GM19468 (cell line): ENCODE results near the gene CELF5.
"Not testable (repeated sequence)": the region's sequence is repeated elsewhere in the genome, so short reads cannot be mapped to it uniquely, and the experiment has no call there.

Experiments used
- ATAC-seq: cut with Tn5 transposase; IDR thresholded peaks from one replicate; pipeline ENCODE4 v1.9.1; 2021; ENCODE audit warnings: mild to moderate bottlenecking, moderate library complexity, moderate number of reproducible peaks; ENCODE audit not compliant: unreplicated experiment; ENCODE audit errors: extremely low read depth

CELF5 gene

DNA sequence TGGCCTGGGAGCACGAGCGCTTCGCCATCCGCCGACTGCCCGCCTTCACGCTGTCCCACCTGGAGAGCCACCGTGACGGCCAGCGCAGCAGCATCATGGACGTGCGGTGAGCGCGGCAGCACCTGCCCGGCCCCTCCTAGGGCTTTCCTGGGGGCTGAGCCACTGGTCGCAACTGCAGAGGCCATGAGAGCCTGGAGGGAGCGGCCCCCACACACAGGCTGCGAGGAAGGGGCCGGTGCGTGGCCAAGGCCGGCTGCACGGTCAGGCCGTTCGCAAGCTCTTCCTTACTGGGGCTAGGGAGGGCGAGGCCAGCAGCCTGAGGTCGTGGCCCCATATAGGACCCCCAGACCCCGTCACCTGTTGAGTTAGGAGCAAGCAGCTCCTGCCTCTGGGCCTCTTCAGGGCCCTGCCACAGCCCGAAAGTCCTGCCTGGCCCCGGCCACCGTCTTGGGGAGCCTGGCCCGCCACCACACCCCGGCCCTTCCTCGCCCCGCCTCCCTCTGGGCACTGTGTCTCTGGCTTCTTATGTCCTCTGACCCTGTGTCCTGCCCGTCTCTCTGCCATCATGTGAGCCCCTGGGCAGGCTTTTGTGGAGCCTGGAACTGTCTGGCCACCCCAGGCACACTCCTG lies 19.7 kb upstream of the CELF5 start:
- no peak for ATAC-seq

DNA sequence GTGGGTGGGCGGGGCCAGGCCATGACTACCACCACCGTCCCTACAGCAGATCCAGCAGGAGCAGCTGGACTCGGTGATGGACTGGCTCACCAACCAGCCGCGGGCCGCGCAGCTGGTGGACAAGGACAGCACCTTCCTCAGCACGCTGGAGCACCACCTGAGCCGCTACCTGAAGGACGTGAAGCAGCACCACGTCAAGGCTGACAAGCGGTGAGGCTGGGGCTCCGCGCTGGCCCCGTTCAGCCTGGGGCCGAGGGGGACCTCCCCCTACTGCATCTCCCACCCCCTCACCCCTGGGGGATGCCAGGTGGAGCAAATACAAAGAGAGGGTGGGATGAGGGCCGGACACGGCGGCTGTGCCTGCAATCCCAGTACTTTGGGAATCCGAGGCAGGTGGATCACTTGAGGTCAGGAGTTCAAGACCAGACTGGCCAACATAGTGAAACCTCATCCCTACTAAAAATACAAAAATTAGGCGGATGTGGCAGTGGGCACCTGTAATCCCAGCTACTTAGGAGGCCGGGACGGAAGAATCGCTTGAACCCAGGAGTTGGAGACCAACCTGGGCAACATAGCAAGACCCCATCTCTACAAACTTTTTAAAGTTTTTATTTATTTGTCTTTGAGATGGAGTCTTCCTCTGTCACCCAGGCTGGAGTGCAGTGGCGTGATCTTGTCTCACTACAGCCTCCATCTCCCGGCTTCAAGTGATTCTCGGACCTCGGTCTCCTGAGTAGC lies 18.1 kb upstream of the CELF5 start:
- ATAC-seq: no peak

DNA sequence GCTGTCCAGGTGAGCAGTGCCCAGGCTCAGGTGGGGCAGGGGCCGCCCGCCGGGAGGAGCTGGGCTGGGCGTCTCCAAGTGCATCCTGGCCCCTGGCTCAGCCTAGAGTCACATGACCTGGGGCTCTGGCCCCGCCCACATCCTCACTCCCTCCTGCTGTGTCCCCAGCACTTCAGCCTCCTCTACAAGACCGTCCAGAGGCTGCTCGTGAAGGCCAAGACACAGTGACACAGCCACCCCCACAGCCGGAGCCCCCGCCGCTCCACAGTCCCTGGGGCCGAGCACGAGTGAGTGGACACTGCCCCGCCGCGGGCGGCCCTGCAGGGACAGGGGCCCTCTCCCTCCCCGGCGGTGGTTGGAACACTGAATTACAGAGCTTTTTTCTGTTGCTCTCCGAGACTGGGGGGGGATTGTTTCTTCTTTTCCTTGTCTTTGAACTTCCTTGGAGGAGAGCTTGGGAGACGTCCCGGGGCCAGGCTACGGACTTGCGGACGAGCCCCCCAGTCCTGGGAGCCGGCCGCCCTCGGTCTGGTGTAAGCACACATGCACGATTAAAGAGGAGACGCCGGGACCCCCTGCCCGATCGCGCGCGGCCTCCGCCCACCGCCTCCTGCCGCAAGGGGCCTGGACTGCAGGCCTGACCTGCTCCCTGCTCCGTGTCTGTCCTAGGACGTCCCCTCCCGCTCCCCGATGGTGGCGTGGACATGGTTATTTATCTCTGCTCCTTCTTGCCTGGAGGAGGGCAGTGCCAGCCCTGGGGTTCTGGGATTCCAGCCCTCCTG lies 16.8 kb upstream of the CELF5 start:
- ATAC-seq: no peak

DNA sequence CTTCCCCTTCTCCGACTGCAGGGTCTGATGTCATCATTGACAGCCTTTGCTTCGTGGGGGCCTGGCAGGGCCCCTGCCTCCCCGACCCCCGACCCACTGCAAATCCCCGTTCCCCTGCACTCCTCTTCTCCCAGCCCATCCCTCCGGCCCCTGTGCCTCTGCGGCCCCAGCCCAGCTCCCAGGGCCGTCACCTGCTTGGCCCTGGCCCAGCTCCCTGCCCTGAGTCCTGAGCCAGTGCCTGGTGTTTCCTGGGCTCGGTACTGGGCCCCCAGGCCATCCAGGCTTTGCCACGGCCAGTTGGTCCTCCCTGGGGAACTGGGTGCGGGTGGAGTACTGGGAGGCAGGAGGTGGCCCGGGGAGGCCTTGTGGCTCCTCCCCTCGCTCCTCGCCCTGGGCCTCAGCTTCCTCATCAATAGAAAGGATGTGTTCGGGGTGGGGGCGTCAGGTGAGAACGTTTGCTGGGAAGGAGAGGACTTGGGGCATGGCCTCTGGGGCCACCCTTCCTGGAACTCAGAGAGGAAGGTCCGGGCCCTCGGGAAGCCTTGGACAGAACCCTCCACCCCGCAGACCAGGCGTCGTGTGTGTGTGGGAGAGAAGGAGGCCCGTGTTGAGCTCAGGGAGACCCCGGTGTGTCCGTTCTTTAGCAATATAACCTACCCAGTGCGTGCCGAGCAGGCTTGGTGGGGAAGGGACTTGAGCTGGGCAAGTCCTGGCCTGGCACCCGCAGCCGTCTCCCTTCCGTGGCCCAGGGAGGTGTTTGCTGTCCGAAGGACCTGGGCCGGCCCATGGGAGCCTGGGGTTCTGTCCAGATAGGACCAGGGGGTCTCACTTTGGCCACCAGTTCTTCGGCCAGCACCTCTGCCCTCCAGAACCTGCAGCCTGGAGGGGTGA lies 15.9 kb upstream of the CELF5 start:
- no peak for ATAC-seq

DNA sequence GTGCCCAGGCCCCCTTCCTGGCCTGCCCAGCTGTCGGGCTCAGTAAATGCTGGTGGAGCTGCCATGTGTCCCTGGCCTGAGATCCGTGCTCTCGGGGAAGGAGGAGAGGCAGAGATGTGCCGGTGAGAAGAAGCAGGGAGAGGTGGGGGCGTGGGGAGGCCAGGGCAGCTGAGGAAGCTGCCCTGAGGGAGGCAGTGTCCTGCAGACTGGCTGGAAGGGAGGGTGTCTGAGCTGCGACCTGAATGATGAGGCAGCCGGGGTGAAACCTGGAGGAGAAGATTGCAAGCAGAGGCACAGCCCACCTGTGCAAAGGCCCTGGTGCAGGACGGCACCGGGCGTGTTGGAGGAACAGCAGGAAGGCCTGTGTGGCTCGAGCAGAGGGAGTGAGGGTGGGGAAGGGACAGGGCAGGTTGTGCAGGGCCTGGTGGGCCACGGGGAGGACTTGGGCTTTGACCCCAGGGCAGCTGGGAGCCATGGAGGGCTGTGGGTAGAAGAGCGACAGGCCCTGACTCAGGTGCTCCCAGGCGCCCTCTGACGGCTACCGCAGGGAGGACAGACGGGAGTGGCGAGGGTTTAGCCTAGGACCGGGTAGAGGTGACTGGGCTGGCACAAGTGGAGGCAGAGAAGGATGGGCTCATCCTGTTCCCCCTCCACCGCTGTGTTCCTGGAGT lies 14.0 kb upstream of the CELF5 start:
- no peak for ATAC-seq

DNA sequence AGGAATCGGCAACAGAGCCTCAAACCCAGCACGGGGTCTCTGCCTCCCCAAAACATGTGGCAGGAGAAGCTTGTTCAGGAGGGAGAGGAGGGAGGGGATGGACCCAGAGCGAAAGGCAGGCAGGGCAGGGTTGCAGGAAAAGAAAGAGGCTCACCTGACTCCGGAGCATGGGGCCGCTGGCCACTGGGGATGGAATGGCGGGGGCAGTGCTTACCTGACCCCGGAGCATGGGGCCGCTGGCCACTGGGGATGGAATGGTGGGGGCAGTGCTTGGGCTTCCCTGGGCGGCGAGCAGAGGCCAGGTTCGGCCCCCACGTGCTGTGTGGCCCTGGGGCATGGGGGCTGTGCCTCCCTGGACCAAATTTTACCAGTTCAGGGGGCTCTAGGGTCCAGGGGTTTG lies 13.3 kb upstream of the CELF5 start:
- no peak for ATAC-seq

DNA sequence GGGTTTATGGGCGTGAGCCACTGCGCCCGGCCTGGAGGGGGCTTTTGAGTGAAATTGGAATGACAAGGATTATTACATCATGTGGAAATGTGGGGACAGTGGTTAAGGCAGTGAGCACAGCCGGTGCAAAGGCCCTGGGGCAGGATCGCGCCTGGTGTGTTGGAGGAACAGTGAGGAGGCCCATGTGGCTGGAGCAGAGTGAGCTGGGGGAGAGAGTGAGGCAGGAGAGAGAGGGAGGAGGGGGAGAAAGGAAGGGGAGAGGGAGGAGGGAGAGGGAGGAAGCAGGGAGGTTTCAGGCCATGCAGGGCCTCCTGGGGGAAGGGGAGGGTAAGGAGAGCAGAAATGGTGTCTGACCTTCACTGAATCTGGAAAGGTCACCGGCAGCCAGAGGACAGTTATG lies 11.3 kb upstream of the CELF5 start:
- no peak for ATAC-seq

DNA sequence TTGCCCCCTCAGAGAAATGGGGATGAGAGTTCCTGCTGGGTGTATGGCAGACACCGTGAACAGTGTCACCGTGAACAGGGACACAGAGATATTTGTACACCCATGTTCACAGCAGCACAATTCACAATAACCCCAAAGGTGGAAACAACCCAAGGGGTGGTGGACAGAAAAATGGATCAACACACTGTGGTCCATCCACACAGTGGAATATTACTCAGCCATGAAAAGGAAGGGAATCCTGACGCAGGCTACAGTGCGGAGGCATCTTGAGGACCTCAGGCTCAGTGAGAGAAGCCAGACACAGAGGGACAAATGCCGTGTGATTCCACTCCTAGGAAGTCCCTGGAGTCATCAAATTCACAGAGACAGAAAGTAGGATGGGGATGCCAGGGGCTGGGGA lies 7.6 kb upstream of the CELF5 start:
- ATAC-seq: no peak

DNA sequence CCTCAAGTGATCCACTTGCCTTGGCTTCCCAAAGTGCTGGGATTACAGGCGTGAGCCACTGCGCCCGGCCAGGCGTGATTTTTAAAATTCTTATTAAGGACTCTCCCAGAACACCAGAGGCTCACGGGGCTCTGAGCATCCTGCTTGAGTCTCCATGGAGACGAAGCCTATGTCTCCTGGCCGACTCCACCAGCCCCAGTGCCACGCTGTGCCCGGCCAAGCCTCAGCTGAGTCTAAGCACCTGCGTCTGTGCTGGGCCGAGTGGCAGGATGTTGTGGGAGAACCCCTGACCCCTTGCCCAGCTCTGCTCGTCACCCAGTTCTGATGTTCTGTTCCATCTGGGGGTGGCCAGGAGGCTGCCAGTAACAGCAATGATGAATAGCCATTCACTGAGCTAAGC lies 3.9 kb upstream of the CELF5 start:
- no peak for ATAC-seq

DNA sequence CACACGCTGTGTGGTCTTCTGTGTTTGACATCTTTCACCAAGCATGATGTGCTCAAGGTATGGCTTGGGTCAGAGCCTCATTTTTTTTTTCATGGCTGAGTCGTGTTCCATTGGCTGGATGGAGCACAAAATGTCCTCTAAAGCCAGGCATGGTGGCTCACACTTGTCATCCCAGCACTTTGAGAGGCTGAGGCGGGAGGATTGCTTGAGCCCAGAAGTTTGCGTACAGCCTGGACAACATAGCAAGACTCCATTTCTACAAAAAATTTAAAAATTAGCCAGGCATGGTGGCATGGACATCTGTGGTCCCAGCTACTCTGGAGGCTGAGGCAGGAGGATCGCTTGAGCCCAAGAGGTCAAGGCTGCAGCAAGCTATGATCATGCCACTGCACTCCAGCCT lies 2.9 kb upstream of the CELF5 start:
- not testable (repeated sequence) for ATAC-seq

DNA sequence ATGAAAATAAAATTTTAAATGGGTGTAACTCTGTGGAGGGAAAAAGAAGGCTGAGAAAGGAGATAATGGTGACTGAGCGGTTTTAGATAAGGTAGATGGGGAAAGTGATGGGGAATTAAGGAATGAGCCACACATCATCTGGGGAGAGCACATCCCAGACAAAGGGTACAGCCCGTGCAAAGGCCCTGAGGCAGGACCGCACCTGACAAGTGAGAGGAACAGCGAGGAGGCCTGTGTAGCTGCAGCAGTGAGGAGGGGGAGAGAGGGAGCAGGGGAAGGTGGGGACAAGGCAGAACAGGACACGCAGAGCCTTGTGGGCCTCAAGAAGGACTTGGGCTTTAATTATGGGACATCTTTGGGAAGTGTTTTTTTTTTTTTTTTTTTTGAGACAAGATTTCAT lies 1.8 kb upstream of the CELF5 start:
- ATAC-seq: no peak

DNA sequence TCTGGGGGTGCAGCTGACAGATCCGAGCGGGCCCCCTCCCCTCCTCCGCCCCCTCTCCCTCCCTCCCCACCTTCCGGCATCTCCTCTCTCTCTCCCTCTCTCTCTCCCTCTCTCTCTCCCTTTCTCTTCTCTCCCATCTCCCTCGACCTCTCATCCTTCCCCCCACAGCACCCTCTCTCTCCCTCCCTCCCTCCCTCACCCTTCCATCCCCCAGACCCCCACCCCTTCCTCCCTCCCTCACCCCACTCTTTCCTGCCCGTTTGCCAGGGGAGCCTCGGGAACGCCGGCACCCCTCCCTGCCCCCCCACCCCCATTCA lies 666 bp downstream of the CELF5 start:
- no peak for ATAC-seq

DNA sequence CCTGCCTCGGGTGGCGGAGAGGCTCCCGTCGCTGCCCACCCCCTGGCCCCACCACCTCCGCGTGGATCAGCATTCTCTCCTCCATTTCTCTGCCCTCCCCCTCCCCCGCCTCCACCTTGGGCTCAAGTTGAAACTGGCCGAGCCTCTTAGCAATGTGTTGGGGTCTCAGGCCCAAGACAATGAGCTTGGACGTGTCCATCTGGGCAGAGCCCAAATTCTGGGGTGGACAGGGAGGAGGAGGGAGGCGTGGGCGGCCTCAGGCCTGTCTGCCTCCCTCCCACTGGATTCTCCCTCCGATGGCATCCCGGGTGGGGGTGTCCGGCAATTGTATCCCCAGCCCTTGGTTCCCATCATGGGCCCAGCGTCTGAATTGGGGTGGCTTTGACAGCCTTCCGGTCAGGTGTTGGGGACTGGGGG lies 1.2 kb downstream of the CELF5 start:
- ATAC-seq: no peak

DNA sequence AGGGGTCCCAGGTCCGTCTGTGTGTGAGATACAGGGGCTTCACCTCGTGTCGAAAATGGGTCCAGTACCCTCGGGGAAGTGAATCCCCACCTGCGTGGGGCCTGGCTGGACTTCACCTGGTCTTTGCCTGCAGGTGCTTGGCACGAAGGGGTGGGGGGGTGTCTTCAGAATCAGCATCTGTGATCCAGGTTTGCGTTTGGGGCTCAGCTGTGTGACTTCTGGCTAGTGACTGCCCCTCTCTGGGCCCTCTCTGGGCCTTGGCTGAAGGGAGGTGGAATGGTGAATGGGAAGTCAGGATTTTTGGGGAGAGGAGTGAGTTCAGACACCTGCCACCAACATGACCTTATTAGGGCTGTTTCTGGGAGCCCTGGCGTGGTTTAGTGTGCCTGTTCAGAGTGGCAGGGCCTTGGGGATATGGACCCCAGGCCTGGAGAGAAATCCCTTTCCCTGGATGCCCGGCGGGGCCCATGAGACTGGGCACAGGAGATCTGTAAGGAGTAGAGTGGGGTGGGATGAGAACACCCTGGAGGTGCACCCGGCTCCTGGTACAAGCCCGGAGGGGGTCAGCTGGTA lies 2.7 kb downstream of the CELF5 start:
- no peak for ATAC-seq

DNA sequence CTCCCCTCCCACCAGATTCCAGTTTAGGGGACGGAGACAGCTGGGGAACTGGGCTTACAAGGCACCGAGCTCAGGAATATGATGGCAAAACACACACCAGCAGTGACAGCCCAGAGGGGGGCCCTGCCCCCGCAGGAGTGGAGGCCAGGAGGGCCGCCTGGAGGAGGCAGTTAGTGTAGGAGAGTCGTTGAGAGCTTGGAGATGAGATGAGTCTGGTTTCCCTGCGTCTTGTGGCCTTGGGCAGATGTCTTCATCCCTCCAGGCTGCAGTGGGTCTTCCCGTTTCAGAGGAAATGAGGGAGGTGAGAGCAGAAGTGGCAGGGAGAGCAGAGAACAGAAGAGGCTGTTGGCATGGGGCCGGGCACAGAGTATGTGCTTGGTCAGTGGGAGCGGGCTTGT lies 4.9 kb downstream of the CELF5 start:
- ATAC-seq: no peak

DNA sequence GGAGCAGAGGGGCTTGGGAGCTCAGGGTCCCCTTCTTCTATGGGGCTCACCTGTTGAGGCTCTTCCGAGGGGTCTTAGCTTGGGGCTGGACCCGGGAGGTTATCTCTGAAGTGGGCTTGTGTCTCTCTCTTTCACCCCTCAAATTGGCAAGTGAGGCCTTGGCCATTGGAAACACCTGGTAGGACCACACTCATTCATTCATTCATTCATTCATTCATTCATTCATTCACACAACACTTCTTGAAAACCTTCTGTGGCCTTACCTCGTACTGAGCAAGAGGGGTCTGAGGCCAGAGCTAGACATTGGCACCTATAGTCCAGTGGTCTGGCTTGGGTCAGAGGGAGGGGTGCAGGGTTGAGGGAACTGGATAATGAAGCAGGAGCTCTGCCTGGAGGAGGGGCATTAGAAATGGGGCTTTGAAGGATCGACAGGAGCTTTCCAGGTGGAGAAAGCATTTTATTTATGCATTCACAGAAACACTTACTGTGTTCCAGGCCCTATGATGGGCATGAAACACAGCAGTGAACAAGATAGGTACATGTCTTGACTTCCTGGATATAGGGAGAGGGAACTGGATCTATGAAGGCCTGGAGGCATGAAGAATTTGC lies 5.5 kb downstream of the CELF5 start:
- ATAC-seq: no peak

DNA sequence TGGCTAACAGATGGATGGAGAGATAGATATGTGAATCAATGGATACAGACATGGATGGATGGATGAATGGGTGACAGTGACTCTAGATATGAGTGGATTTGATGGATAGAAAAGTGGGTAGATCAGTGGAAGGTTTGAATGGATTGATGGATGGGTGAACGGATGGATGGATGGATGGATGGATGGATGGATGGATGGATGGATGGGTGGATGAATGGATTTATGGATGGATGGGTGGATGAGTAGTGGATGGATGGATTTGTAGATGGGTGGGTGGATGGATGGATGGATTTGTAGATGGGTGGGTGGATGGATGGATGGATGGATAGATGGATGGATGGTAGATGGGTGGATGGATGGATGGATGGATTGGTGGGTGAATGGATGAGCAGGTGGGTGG lies 6.8 kb downstream of the CELF5 start:
- no peak for ATAC-seq

DNA sequence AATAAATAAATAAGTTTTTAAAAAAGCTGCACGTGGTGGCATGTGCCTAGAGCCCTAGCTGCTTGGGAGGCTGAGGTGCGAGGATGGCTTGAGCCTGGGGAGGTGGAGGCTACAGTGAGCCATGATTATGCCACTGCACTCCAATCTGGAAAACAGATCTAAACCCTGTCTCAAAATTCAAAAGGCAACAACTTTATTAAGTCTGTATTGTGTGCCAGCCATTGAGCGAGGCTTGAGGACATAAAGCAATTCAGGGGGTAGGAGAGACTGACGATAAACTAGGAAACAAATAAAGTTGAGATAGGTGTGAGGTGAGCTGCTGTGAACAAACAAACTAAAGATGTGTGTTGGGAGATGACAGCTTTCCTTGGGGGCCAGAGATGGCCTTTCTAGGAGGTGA lies 8.7 kb downstream of the CELF5 start:
- ATAC-seq: no peak

DNA sequence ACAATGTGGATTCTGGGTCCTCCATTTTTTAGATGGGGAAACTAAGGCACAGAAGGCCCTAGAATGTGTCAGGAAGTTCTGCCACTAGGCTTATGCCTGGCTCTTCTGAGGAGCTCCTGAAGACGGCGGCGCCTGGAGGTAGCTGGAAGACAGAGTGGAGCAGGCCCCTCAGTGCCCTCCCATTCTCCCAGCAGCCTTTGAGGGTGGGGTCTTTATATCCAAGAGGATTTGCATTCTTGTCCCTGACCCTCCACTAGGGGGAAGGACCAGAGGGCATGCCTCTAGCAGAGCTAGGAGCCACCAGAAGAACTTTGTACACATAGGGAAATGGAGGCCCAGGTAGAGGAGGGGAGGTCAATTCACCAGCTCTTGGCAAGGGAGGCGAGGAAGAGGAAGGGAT lies 9.4 kb downstream of the CELF5 start:
- ATAC-seq: no peak
